ENCODE data around the gene CASZ1. TPM values are rescaled to one million over a fixed set of nuclear protein-coding genes. Genes with fewer than 3 reads are reported as not detected.
A peak's percentile ranks its signal among the peaks of the same experiment; 100 is the strongest.

CASZ1 gene
- total and polyA plus RNA-seq, 8 donors, result 6.0 to 166 (median 39.8) TPM

DNA sequence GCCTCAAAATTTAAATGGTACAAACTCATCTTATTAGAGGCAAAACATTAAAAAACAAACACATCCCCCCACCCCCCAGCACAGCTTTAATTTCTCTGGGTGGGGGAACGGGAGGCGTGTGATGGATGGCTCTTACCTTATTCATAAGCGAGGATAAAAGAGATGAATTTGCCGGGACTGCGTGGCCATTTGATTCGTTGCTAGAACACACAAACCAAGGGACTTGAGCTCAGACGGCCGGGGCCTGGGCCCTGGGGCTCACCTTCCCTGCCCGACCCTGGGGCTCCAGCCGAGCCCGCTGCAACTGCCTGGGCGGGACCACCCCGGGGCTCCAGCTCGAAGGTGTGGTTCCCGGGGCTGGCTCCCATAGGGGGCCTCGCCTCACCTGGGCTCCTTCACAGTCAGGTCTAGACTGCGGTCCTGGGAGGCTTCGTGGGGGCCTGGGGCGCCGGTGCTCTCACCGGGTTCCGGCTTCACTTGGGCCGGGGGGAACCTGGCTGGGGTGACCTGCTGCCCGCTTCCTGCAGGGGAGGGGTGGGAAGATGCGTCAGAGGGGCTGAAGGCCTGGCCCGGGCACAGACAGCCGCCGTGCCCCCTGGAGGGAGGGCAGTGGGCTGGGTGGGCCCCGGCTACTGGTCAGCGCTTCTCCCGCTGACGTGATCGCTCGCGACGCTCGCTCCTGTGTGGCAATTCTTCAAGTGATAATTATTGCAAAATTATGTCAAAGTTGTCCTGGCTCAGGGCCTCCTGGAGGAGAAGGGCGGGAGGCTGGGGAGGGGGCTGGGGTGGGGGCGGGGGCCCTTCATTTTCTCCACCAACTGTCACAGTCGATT, 145.7 kb downstream of the CASZ1 start:
- TF ChIP-seq EP300 (IDR thresholded peaks at IDR 0.05), result no peak
- TF ChIP-seq POLR2AphosphoS5 (IDR thresholded peaks at IDR 0.05), result no peak
- no peak for TF ChIP-seq POLR2A (IDR thresholded peaks at IDR 0.05)
- TF ChIP-seq, protein P1, sequence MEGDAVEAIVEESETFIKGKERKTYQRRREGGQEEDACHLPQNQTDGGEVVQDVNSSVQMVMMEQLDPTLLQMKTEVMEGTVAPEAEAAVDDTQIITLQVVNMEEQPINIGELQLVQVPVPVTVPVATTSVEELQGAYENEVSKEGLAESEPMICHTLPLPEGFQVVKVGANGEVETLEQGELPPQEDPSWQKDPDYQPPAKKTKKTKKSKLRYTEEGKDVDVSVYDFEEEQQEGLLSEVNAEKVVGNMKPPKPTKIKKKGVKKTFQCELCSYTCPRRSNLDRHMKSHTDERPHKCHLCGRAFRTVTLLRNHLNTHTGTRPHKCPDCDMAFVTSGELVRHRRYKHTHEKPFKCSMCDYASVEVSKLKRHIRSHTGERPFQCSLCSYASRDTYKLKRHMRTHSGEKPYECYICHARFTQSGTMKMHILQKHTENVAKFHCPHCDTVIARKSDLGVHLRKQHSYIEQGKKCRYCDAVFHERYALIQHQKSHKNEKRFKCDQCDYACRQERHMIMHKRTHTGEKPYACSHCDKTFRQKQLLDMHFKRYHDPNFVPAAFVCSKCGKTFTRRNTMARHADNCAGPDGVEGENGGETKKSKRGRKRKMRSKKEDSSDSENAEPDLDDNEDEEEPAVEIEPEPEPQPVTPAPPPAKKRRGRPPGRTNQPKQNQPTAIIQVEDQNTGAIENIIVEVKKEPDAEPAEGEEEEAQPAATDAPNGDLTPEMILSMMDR (IDR thresholded peaks at IDR 0.05), result no peak
- 69 to 88% (median 81%) methylated on average over 19 to 40 of the region's 40 CpGs for WGBS, 5 donors
- no peak for DNase-seq
- Histone ChIP-seq H3K27ac (peak overlapping the region in 4 of 5 donors; percentile 20 to 78 (median 54)), H3K27me3 (no peaks in the 10 kb centered on the region), H3K9me3 (no peaks in the 10 kb centered on the region), H3K4me3 (no peak overlapping the region), H3K4me1 (peaks cover 9 to 87% (median 53%) of the 10 kb centered on the region in 4 donors), H3K36me3 (peaks cover 34 to 100% (median 81%) of the 10 kb centered on the region in 4 donors)
- intact Hi-C loops (cut with DNase I; ENCODE audit: low total_unique reads), result no loop called here

DNA sequence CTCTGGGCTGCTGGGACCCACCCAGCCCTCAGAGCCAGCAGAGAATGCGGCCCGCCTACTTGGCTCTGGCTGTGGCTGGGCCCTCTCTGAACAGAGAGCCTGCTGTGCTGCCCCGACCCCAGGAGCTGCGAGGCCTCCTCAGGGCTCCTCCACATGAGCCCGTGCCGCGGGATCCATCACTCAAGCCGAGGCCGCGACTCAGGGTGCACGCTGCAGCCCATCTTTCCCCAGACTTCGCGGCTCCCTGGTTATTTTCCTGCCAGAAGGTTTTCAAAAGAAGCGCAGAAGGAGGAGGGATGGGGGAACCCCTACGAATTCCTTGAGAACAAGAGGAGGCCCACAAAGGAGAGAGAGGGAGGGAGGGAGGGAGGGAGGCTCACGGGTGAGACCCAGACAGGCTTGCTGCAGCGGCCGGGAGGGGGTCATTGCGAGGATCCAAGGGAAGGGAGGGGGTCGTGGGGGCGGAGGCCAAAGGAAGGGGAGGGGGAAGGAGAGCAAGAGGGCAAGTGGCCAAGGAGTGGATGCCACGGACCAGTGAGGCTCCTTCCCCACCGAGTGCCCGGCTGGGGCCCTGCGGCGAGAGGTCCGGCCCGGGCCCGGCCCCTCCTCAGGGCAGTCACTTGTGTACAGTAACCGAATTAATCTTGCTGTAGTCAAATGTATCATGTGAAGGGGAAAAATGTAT, 146.8 kb downstream of the CASZ1 start:
- H3K9me3 ChIP-seq, result no peaks in the 10 kb centered on the region
- WGBS, 5 donors, result 74 to 83% (median 78%) methylated on average over 28 to 30 of the region's 30 CpGs
- no peak overlapping the region for H3K4me3 ChIP-seq
- peaks cover 9 to 81% (median 48%) of the 10 kb centered on the region in 4 donors for H3K4me1 ChIP-seq
- peak overlapping the region in 3 of 5 donors; percentile 15 to 78 (median 49) for H3K27ac ChIP-seq
- no peaks in the 10 kb centered on the region for H3K27me3 ChIP-seq
- intact Hi-C loops (cut with DNase I; ENCODE audit: low total_unique reads), result no loop called here
- TF ChIP-seq POLR2AphosphoS5 (IDR thresholded peaks at IDR 0.05) (no peak), EP300 (IDR thresholded peaks at IDR 0.05) (no peak), POLR2A (IDR thresholded peaks at IDR 0.05) (no peak)
- TF ChIP-seq, protein P1 (IDR thresholded peaks at IDR 0.05), result no peak
- peaks cover 41 to 100% (median 82%) of the 10 kb centered on the region in 4 donors for H3K36me3 ChIP-seq
- peak in 1 of 2 donors; percentile 55 for DNase-seq

GRCh38 chr1:10648689-10649516, 147.5 kb downstream of the CASZ1 start:
- H3K27ac ChIP-seq, result peak overlapping the region in 2 of 5 donors; percentile 31 to 78
- no peaks in the 10 kb centered on the region for H3K27me3 ChIP-seq
- no peak for TF ChIP-seq EP300 (IDR thresholded peaks at IDR 0.05)
- TF ChIP-seq POLR2AphosphoS5 (IDR thresholded peaks at IDR 0.05), result no peak
- TF ChIP-seq, protein P1 (IDR thresholded peaks at IDR 0.05), result no peak
- H3K9me3 ChIP-seq, result no peaks in the 10 kb centered on the region
- H3K36me3 ChIP-seq, result peaks cover 40 to 100% (median 82%) of the 10 kb centered on the region in 4 donors
- DNase-seq, result no peak
- WGBS, 5 donors, result 75 to 89% (median 82%) methylated on average over 24 to 32 of the region's 32 CpGs
- H3K4me3 ChIP-seq, result no peak overlapping the region
- H3K4me1 ChIP-seq, result peaks cover 9 to 81% (median 41%) of the 10 kb centered on the region in 4 donors
- intact Hi-C loops (cut with DNase I; ENCODE audit: low total_unique reads), result no loop called here

Measured in stomach (tissue), 9 donors.